Activated CD4-positive, CD25-positive, alpha-beta regulatory T cell treated with anti-CD3 and anti-CD28 coated beads, Interleukin-2, amount 50 U/mL, for 16 hours (primary cell): ENCODE data around the gene FLT4.
A peak's percentile ranks its signal among the peaks of the same experiment; 100 is the strongest.

Experiments
- DNase-seq: peaks from one replicate; pipeline ENCODE4 v3.0.0-alpha.2; 2020; ENCODE audit warnings: low read depth, low spot score

The FLT4 gene

GRCh38 chr5:180607861-180608571 is 41.4 kb downstream of the FLT4 start:
- DNase-seq: no peak

DNA sequence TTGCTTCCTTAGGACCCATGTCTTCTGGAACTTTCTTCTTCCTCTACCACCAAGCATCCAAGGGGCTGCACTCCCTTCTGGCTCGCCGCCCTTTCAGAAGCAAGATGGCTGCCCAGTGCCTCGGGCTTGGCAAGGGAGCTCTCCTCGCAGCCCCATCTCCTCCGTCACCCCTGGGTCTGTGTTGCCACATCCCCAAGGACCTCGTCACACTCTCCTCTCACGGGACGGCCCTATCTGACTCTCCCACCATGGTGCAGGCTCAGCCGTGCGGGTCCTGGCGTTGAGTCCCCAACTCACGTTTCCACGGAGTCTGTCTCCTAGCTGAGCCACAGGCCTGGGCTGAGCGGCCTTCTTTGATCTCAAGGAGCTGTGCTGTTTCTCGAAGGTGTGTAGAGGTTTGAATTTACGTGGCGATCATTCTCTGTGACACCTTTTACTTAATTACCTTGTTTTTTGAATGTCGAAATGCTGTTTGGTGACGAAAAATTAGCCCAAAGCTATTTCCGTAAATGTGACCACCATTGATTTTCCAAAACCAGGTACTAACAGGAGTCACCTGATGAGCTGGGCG is 43.1 kb downstream of the FLT4 start:
- no peak for DNase-seq

DNA sequence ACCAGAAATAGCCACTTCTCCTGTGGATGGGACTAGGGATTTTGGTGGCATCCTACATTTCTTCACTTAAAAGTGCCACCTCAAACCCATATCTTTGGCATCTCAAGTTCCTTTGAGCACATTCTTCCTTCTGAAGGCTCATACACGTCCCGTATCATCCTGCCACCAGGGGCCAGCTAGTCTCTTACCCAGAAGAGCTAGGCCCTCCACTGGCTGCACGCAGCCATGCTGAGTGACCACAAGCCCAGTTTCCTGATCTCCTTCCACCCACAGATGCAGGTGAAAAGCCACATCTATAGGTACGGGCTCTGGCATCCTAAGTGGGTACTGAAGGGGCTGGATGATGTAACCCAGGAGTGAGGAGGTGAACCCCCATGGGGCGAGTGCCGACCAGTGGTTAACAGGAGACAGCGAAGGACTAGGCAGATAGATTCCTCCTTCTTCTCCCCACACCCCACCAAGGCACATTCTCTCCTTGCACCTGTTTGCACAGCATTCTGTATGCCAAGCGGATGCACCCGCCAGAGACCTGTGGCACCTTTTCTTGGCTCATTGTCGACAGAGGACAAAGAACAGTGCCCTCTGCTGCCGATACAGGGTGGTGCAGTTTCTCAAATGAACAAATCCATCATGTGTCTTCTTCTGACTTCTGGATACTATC is 43.7 kb downstream of the FLT4 start:
- DNase-seq: peak; percentile 16

- no peak for DNase-seq
Observed at GRCh38 chr5:180604271-180604670, 45.1 kb downstream of the FLT4 start.

GRCh38 chr5:180603076-180603594 is 46.3 kb downstream of the FLT4 start:
- DNase-seq: no peak

DNA sequence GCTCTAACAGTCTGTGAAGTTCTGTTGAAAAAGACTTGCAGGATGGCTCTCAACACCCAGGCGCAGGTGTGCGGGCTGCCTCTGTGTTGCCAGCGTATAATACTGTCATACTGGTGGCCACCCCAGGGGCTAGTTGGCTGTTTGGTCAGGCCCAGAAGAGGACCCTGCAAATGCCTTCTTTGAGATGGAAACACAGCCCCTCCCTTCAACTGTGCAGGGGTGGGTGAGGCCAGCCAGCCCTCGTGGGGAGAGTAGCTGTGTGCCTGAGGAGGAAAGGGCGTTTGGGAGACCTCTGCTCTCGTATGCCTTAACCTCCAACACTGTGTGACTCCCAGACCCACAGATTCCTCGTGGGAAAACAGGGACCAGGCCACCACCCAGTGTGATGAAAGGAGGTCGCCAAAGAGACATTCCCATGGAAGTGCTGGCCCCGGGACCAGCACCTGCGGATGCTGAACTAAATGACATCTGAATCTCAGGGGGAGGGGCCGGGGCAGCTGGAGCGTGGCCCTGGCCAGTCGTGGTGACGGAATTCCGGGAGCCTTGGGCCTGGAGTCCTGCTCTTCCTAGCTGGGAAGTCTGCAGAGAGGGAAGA is 46.8 kb downstream of the FLT4 start:
- DNase-seq: no peak

GRCh38 chr5:180601591-180602480 is 47.6 kb downstream of the FLT4 start:
- no peak for DNase-seq

GRCh38 chr5:180600554-180601041 is 48.8 kb downstream of the FLT4 start:
- DNase-seq: no peak

DNA sequence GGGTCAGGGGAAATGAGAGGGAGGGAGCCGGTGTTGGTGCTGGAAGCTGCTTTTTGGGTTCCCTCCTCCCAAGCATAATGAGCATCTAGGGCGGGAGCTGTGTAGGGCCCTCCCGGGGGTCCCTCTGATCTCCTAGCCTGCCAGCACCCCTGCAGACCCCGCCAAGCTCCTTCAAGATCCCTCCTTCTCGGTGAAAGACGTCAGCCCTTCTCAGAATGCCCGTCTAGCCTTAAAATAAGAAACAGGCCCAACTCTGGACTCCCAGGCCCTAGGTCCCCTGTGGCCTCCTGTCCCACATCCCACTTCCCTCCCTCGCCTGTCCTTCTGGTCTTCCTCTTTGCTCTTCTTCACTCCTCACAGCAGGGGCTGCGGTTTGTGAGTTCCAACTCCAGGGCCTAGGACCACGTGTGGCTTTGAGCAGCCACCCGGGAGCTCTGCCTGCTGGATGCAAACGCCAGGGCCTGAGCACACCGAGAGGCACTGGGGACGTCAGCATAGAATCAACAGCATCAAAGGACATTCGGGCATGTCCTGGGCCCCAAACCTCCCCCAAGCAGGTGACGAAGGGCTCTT is 49.3 kb downstream of the FLT4 start:
- no peak for DNase-seq

- DNase-seq: no peak
Observed at GRCh38 chr5:180599590-180599914, 49.8 kb downstream of the FLT4 start.

DNA sequence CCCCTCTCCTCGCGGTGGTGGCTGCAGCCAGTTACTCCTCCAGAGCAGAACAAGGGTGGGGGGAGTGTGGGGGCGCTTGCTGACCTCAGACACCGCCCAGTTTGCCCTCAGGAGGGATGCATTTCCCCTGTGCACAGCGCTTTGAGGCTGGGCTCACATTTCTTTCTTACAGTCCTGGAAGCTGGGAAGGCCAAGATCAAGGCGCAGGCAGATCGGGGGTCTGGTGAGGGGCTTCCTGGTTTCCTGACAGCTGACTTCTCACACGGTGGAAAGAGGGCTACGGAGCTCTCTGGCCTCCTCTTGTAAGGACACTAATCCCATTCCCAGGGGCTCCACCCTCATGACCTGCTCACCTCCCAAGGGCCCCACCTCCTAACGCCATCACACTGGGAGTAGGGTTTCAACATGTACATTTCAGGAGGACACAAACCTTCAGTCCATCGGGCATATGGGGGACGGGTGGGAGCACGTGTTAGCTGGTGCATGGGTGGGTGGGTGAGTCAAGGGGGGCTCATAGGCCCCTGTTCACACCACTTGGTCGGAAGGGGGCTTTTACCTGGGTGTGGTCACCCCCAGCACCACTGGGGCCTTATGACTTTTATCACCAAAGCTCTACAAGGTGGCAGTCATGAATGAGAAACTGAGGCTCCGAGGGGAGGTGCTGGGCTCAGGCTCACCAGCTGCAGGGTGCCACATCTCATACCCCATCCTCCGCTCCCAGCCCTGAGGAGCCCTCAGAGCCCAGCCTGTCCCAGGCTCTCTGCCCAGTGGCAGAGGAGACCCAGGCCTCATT is 50.4 kb downstream of the FLT4 start:
- DNase-seq: no peak

DNA sequence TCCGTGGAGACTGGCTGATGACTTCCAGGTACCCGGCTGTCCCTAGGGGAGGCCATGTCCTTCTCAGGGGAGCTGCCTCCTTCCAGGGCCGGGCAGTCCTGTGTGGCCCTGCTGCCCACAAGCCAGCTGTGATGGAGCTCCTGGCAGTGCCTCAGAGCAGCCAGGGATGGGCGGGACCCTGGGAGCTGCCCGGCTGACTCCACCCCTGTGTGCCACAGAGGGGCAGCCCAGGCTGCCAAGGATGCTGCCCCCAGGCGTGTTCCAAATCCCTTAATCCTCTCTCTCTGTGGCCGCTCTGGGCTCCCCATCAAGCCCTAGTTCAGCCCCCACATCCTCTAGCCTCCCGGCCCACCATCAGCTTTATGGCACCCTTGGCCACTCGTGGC is 51.1 kb downstream of the FLT4 start:
- DNase-seq: no peak

DNA sequence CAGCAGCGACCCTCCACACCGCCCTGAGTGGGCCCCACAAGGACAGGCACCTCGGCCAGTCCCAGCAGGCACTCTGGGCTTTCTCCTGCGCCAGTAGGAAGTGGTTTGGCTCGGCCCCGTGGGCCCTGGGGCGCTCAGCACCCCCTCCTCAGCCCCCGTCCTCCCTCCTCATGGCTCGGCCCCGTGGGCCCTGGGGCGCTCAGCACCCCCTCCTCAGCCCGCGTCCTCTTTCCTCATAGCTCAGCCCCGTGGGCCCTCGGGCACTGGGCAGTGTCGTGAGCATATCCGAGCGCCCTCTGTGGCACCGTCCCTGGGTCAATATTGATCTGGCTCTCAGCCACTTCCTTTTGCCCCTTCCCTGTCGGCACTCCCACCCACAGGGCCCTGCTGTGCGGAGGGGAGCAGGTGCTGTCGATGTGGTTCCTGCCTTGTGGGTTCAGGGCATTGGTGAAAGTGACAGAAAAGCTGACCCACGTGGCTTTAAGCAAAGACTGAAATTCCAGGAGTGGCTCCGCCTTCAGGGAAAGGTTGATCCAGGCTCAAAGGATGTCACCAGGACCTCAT is 52.6 kb downstream of the FLT4 start:
- no peak for DNase-seq

GRCh38 chr5:180596115-180596667 is 53.2 kb downstream of the FLT4 start:
- DNase-seq: no peak

DNA sequence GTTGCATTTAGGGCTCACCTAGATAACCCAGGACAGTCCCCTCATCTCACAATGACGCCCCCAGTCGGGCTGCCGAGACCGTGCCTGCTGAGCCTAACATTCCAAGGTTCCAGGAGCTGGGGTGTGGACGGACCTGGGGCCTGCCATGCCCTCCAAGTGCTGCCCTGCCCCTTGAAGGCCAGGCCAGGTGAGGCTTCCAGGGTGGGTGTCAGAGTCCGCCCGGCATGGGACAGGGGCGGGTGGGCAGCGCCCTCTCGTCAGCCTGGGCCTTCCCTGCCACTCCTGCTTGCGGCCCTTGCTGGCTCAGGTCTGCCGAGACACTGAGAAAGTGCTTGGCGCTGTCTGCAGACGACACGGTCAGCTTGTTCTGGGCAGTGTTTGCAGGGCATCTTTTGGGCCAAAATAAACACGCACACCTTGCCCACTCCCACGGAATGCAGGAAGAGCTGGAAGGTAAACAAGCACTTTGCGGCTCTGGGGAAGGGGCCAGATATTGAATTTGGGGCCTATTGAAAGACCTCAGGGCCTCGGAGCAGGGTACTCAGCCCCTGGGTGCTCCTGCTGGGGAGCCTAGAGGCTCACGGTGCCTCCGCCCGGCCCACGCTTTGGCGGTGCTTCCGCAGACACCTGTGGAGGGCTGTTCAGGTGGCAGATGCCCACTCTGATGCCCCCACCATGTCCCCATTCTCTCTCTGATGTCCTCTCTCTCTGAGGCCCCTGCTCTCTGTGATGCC is 53.9 kb downstream of the FLT4 start:
- no peak for DNase-seq

DNA sequence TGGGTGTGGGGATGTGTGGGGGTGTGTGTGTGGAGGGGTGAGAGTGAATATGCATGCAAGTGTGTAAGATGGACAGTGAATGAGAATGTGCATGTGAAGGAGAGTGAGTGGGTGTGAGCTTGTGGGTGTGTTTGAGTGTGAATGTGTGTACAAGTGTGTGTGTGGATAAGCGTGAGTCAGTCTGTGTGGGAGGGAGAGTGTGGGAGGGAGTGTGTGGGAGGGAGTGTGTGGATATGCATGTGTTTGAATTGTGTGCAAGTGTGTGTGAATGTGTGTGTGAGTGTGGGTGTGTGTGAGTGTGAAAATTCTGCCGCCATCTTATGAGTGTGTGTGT is 54.4 kb downstream of the FLT4 start:
- no peak for DNase-seq

GRCh38 chr5:180594311-180595045 is 54.9 kb downstream of the FLT4 start:
- no peak for DNase-seq

GRCh38 chr5:180593446-180594206 is 55.8 kb downstream of the FLT4 start:
- DNase-seq: no peak
